SK-N-SH (cell line): Measurements from ENCODE around the gene SRD5A3. TPM values are rescaled to one million over a fixed set of nuclear protein-coding genes. Genes with fewer than 3 reads are reported as not detected.
"Not testable (repeated sequence)": the region's sequence is repeated elsewhere in the genome, so short reads cannot be mapped to it uniquely, and the experiment has no call there.

Experiments
- CTCF ChIA-PET: fragments of 300-600, 350-600 bp; formaldehyde crosslinking; extraction: SDS; loops from one replicate; lab custom pipeline; 2021; lab: Yijun Ruan, JAX
- POLR2A ChIA-PET: fragments of 350-600 bp; sonication (Branson Sonifier 250); formaldehyde crosslinking; extraction: SDS; loops from one replicate; lab custom pipeline; 2020; ENCODE audit warnings: antibody characterized with exemption, inconsistent platforms; lab: Yijun Ruan, JAX
- DNase-seq: peaks from one replicate; pipeline ENCODE4 v3.0.0; 2012
- H2AFZ ChIP-seq: fragments of 200-600 bp; sonication (generic); 2 replicates; pipeline ENCODE4 v1.8.1; 2016; ENCODE audit warnings: antibody characterized with exemption, mild to moderate bottlenecking, low read depth
- H3F3A ChIP-seq: fragments of 200-600 bp; sonication (generic); replicated peaks from 2 replicates; pipeline ENCODE3; 2016; ENCODE audit warnings: antibody characterized with exemption, mild to moderate bottlenecking; ENCODE audit not compliant: insufficient read depth
- H3K27ac ChIP-seq, 2 experiments: fragments of 200-500 bp in 1 of 2; fragments of 200-600 bp in 1 of 2; sonication (Bioruptor generic) in 1 of 2; sonication (generic), shearing (Covaris generic) in 1 of 2; 2 replicates each; pipeline versions ENCODE4 v1.5.1 to v1.6.1; 2014 to 2016; ENCODE audit warnings: low read depth in 2 of 2, inconsistent platforms in 1 of 2, low read length in 1 of 2, mild to moderate bottlenecking in 1 of 2, mixed read lengths in 1 of 2
- H3K27me3 ChIP-seq: fragments of 200-600 bp; sonication (generic), shearing (Covaris generic); 2 replicates; pipeline ENCODE4 v1.6.1; 2016; ENCODE audit warnings: mixed run types; ENCODE audit not compliant: insufficient read depth
- H3K36me3 ChIP-seq, 2 experiments: fragments of 200-500 bp in 1 of 2; fragments of 200-600 bp in 1 of 2; sonication (Bioruptor generic) in 1 of 2; sonication (generic) in 1 of 2; replicated peaks in 1 of 2; 2 replicates each; pipeline versions ENCODE3 to v1.5.1; 2014 to 2016; ENCODE audit warnings: low read length in 1 of 2, mild to moderate bottlenecking in 1 of 2; ENCODE audit not compliant: insufficient read depth in 2 of 2, control insufficient read depth in 1 of 2
- H3K4me1 ChIP-seq, 2 experiments: fragments of 200-500 bp in 1 of 2; fragments of 200-600 bp in 1 of 2; sonication (Bioruptor generic) in 1 of 2; sonication (generic), shearing (Covaris generic) in 1 of 2; 2 replicates each; pipeline versions ENCODE4 v1.5.1 to v1.6.1; 2014 to 2016; ENCODE audit warnings: low read depth in 1 of 2, low read length in 1 of 2, mixed run types in 1 of 2; ENCODE audit not compliant: insufficient read depth in 2 of 2, control insufficient read depth in 1 of 2
- H3K4me2 ChIP-seq: fragments of 200-600 bp; sonication (generic), shearing (Covaris generic); 2 replicates; pipeline ENCODE4 v1.6.1; 2017; ENCODE audit warnings: mixed run types
- H3K4me3 ChIP-seq, 2 experiments: fragments of 200-500 bp in 1 of 2; fragments of 200-600 bp in 1 of 2; sonication (Bioruptor generic) in 1 of 2; sonication (generic), shearing (Covaris generic) in 1 of 2; 2 replicates each; pipeline versions ENCODE4 v1.5.1 to v1.8.1; 2014 to 2016; ENCODE audit warnings: low read depth in 2 of 2, inconsistent platforms in 1 of 2, low read length in 1 of 2, mild to moderate bottlenecking in 1 of 2, mixed read lengths in 1 of 2, moderate library complexity in 1 of 2
- H3K79me2 ChIP-seq: fragments of 200-600 bp; sonication (generic); 2 replicates; pipeline ENCODE4 v1.8.1; 2017; ENCODE audit warnings: mild to moderate bottlenecking; ENCODE audit not compliant: insufficient read depth
- H3K9ac ChIP-seq: fragments of 200-600 bp; sonication (generic); 2 replicates; pipeline ENCODE4 v1.6.1; 2017; ENCODE audit warnings: mixed run types
- H3K9me2 ChIP-seq: fragments of 200-600 bp; sonication (generic); 2 replicates; pipeline ENCODE4 v1.6.1; 2017; ENCODE audit warnings: mixed run types
- H3K9me3 ChIP-seq: fragments of 200-600 bp; sonication (generic); 2 replicates; pipeline ENCODE4 v1.6.1; 2017; ENCODE audit warnings: mixed run types, mild to moderate bottlenecking, moderate library complexity
- H4K20me1 ChIP-seq: fragments of 200-600 bp; sonication (generic); 2 replicates; pipeline ENCODE4 v1.6.1; 2017; ENCODE audit warnings: mild to moderate bottlenecking, mixed run types; ENCODE audit not compliant: insufficient read depth
- CHD2 ChIP-seq: fragments of 150-350 bp; IDR thresholded peaks from 2 replicates; pipeline ENCODE4 v1.6.1; 2018; ENCODE audit warnings: low read length; ENCODE audit not compliant: partially characterized antibody
- CTCF ChIP-seq: fragments of 200-600 bp; sonication (generic); IDR thresholded peaks from 2 replicates; pipeline ENCODE4 v1.6.1; 2017; ENCODE audit warnings: antibody characterized with exemption, mild to moderate bottlenecking, moderate library complexity
- EZH2phosphoT487 ChIP-seq: fragments of 200-600 bp; sonication (generic); IDR thresholded peaks from 2 replicates; pipeline ENCODE4 v1.6.1; 2017; ENCODE audit warnings: low read depth, mixed run types, mild to moderate bottlenecking, antibody characterized with exemption, moderate library complexity, borderline replicate concordance
- FOSL2 ChIP-seq: IDR thresholded peaks from 2 replicates; pipeline ENCODE4 v1.4.0; 2012; ENCODE audit warnings: low read depth, mild to moderate bottlenecking, moderate library complexity, borderline replicate concordance
- FOXM1 ChIP-seq: IDR thresholded peaks from 2 replicates; pipeline ENCODE4 v1.4.0; 2012; ENCODE audit warnings: low read depth, mild to moderate bottlenecking
- GABPA ChIP-seq: IDR thresholded peaks from 2 replicates; pipeline ENCODE4 v1.4.0; 2012; ENCODE audit warnings: low read depth, mild to moderate bottlenecking
- GATA2 ChIP-seq: sonication (generic); formaldehyde crosslinking; IDR thresholded peaks from 2 replicates; pipeline ENCODE4 v1.5.0; 2020; ENCODE audit warnings: mild to moderate bottlenecking, missing genetic modification reagents
- JUND ChIP-seq: IDR thresholded peaks from 2 replicates; pipeline ENCODE4 v1.4.0; 2012
- MEF2A ChIP-seq: IDR thresholded peaks from 2 replicates; pipeline ENCODE4 v1.4.0; 2012; ENCODE audit warnings: low read depth, borderline replicate concordance
- MXI1 ChIP-seq: IDR thresholded peaks from 2 replicates; pipeline ENCODE4 v1.6.1; 2012; ENCODE audit warnings: mild to moderate bottlenecking, low read depth, low read length, improper control_type of control experiment
- RFX5 ChIP-seq: IDR thresholded peaks from 2 replicates; pipeline ENCODE4 v1.6.1; 2012; ENCODE audit warnings: mild to moderate bottlenecking, improper control_type of control experiment, low read length
- RXRA ChIP-seq: IDR thresholded peaks from 2 replicates; pipeline ENCODE4 v1.4.0; 2012; ENCODE audit warnings: low read depth, mild to moderate bottlenecking, borderline replicate concordance
- SIN3A ChIP-seq: IDR thresholded peaks from 2 replicates; pipeline ENCODE4 v1.6.1; 2012; ENCODE audit warnings: low read depth, mild to moderate bottlenecking, low read length, moderate library complexity, borderline replicate concordance
- SMC3 ChIP-seq: IDR thresholded peaks from 2 replicates; pipeline ENCODE4 v1.6.1; 2012; ENCODE audit warnings: low read depth, low read length, improper control_type of control experiment
- TAF1 ChIP-seq: IDR thresholded peaks from 2 replicates; pipeline ENCODE4 v1.6.1; 2012; ENCODE audit warnings: low read depth, mild to moderate bottlenecking, low read length, moderate library complexity, borderline replicate concordance
- USF1 ChIP-seq: IDR thresholded peaks from 2 replicates; pipeline ENCODE4 v1.4.0; 2012; ENCODE audit warnings: low read depth, borderline replicate concordance
- WGBS: methylation state at CpG from one replicate; pipeline ENCODE4 v1.1.6; 2017; ENCODE audit warnings: low lambda C conversion rate; 5-methylcytosine and 5-hydroxymethylcytosine counted together
- polyA plus RNA-seq, 3 experiments: library from polyadenylated mRNA; depleted of rRNA; stranded (reverse); fragments of >200 nt; gene quantifications; 2 replicates each; pipeline ENCODE4 v1.2.3, GENCODE V29; 2012
- TF ChIP-seq, protein P1 (sequence below): IDR thresholded peaks from 2 replicates; pipeline ENCODE4 v1.4.0; 2012; ENCODE audit warnings: low read depth
- TF ChIP-seq, protein P2 (sequence below): IDR thresholded peaks from 2 replicates; pipeline ENCODE4; 2012

The SRD5A3 gene
- polyA plus RNA-seq, 1 of the 3 experiments (the other 2 are of a cell fraction), result 5.1 TPM

GRCh38 chr4:55358668-55359067 is 12.6 kb downstream of the SRD5A3 start:
- peak overlapping the region in 1 of 2 experiments; percentile 81; a peak in 2 of 4 replicates for H3K27ac ChIP-seq
- H3K9me2 ChIP-seq, result no peaks in the 10 kb centered on the region
- no peaks in the 10 kb centered on the region for H3K79me2 ChIP-seq
- H4K20me1 ChIP-seq, result no peaks in the 10 kb centered on the region
- peaks cover 0 to 19% of the 10 kb centered on the region in 2 experiments; a peak in 2 of 4 replicates for H3K4me1 ChIP-seq
- no peak for DNase-seq
- peak overlapping the region; percentile 14 for H3K4me2 ChIP-seq
- no peaks in the 10 kb centered on the region for H3K9me3 ChIP-seq
- H2AFZ ChIP-seq, result peak overlapping the region; percentile 67; the same call in 1 of the 2 replicates
- no peak overlapping the region for H3K4me3 ChIP-seq
- H3K9ac ChIP-seq, result peak overlapping the region; percentile 15; the same call in 1 of the 2 replicates
- H3K27me3 ChIP-seq, result no peaks in the 10 kb centered on the region
- TF ChIP-seq FOXM1 (no peak), FOSL2 (peak; percentile 55; the same call in 1 of the 2 replicates), MEF2A (peak; percentile 76), JUND (peak; percentile 21; the same call in 1 of the 2 replicates), MXI1 (no peak), RXRA (no peak)
- TF ChIP-seq, protein P1, sequence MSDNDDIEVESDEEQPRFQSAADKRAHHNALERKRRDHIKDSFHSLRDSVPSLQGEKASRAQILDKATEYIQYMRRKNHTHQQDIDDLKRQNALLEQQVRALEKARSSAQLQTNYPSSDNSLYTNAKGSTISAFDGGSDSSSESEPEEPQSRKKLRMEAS, result no peak
- ChIA-PET CTCF (interaction anchor here (0.6 to 1.3 kb wide), 2 partner anchors 13 to 376 kb away, joined by 3 to 4 read pairs; partner anchors contain the start of gene SRD5A3), POLR2A (no interaction called here)
- H3F3A ChIP-seq, result peaks cover 21% of the 10 kb centered on the region
- H3K36me3 ChIP-seq, result no peaks in the 10 kb centered on the region
- 41% methylated on average over 2 of the region's 2 CpGs for WGBS

DNA sequence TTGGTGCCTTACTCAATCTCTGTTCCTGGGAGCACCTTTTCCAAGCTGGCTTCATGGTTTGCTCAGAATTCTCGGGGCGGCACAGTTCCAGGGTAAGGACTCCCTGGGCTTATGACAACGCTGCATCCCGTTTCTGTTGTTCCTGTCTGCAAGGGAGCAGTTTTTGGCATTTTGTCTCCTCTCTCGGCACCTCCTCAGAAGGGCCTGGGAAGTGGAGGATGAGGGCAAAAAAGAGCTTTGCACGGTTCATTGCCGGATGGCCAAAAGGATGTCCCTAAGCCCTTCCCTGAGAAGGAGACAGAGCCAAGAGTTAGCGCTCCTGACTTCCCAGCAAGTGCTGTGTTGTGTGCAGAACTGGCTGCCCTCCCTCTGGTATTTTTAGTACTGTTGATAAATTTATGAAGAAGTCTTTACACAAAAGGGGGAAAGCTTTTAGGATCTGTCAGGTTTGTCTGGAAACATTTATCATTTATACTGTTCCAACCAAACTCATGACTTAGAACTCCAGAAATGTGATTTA is 13.4 kb downstream of the SRD5A3 start:
- Histone ChIP-seq H3K79me2 (no peaks in the 10 kb centered on the region), H3K9me2 (no peaks in the 10 kb centered on the region), H3K4me1 (peaks cover 0 to 19% of the 10 kb centered on the region in 2 experiments; a peak in 2 of 4 replicates), H3K9ac (no peak overlapping the region), H3F3A (peaks cover 21% of the 10 kb centered on the region), H3K27ac (peak overlapping the region in 1 of 2 experiments; percentile 81; a peak in 3 of 4 replicates), H3K9me3 (no peaks in the 10 kb centered on the region), H3K27me3 (no peaks in the 10 kb centered on the region), H4K20me1 (no peaks in the 10 kb centered on the region), H3K36me3 (no peaks in the 10 kb centered on the region), H3K4me3 (no peak overlapping the region), H2AFZ (peak overlapping the region; percentile 67; the same call in 1 of the 2 replicates), H3K4me2 (peak overlapping the region; percentile 14; the same call in 1 of the 2 replicates)
- 88% methylated on average over 8 of the region's 8 CpGs for WGBS
- ChIA-PET POLR2A (no interaction called here), CTCF (interaction anchor here (0.6 to 1.3 kb wide), 2 partner anchors 14 to 375 kb away, joined by 3 to 4 read pairs; partner anchors contain the start of gene SRD5A3)
- no peak for DNase-seq
- TF ChIP-seq TAF1 (no peak), FOXM1 (no peak), CTCF (no peak), USF1 (no peak), GATA2 (no peak), MXI1 (no peak), EZH2phosphoT487 (no peak), SMC3 (no peak), CHD2 (no peak), RFX5 (no peak), GABPA (no peak), SIN3A (no peak), JUND (no peak)
- TF ChIP-seq, protein P2, sequence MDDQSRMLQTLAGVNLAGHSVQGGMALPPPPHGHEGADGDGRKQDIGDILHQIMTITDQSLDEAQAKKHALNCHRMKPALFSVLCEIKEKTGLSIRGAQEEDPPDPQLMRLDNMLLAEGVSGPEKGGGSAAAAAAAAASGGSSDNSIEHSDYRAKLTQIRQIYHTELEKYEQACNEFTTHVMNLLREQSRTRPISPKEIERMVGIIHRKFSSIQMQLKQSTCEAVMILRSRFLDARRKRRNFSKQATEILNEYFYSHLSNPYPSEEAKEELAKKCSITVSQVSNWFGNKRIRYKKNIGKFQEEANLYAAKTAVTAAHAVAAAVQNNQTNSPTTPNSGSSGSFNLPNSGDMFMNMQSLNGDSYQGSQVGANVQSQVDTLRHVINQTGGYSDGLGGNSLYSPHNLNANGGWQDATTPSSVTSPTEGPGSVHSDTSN, result no peak
- TF ChIP-seq, protein P1, result no peak

- H3K9ac ChIP-seq, H3K27me3 ChIP-seq, DNase-seq, H3K9me2 ChIP-seq, H3K4me3 ChIP-seq, POLR2A ChIA-PET, H3K4me2 ChIP-seq, H3K9me3 ChIP-seq, H4K20me1 ChIP-seq, H2AFZ ChIP-seq, H3K36me3 ChIP-seq, H3K79me2 ChIP-seq, H3K27ac ChIP-seq: not testable (repeated sequence)
- Histone ChIP-seq H3K4me1 (peaks cover 0 to 12% of the 10 kb centered on the region in 2 experiments; a peak in 1 of 4 replicates), H3F3A (peaks cover 17% of the 10 kb centered on the region)
- 94% methylated on average over 9 of the region's 9 CpGs for WGBS
- CTCF ChIA-PET, result interaction anchor here (1.0 to 1.3 kb wide), 2 partner anchors 17 to 31 kb away, joined by 3 read pairs; partner anchors contain the start of gene SRD5A3
Observed at GRCh38 chr4:55362938-55363337, 16.9 kb downstream of the SRD5A3 start.
